Thoracic aorta (tissue), 2 donors: ENCODE measurements around the gene PAOX. TPM values are rescaled to one million over a fixed set of nuclear protein-coding genes. Genes with fewer than 3 reads are reported as not detected.

Experiments
- ATAC-seq: fragments of 150-250 bp; one replicate; pipeline ENCODE4 v1.8.0; 2017; ENCODE audit warnings: low read depth; ENCODE audit not compliant: insufficient number of reproducible peaks, low FRiP score
- DNase-seq: peaks from one replicate; pipeline ENCODE4 v3.0.0-alpha.2; 2020; ENCODE audit warnings: low spot score
- H3K27ac ChIP-seq, 2 donors: fragments of 200-600 bp; sonication (generic); 1 replicate in 1 of 2; 2 replicates in 1 of 2; pipeline ENCODE4 v1.5.1; 2016; ENCODE audit warnings: mild to moderate bottlenecking in 2 of 2, moderate library complexity in 2 of 2
- H3K27me3 ChIP-seq: fragments of 200-600 bp; sonication (generic); replicated peaks from 2 replicates; pipeline ENCODE4 v1.6.0; 2016; ENCODE audit warnings: mild to moderate bottlenecking; ENCODE audit not compliant: insufficient read depth
- H3K36me3 ChIP-seq: fragments of 200-600 bp; sonication (generic); one replicate; pipeline ENCODE4 v1.5.1; 2016
- H3K4me1 ChIP-seq, 2 donors: fragments of 200-600 bp; sonication (generic); 1 replicate in 1 of 2; 2 replicates in 1 of 2; pipeline versions ENCODE4 v1.5.1 to v1.6.0; 2016; ENCODE audit warnings: low read depth in 2 of 2, mild to moderate bottlenecking in 1 of 2; ENCODE audit not compliant: control insufficient read depth in 1 of 2
- H3K4me3 ChIP-seq: fragments of 200-600 bp; sonication (generic); 2 replicates; pipeline ENCODE4 v1.5.1; 2016; ENCODE audit warnings: mild to moderate bottlenecking
- H3K9me3 ChIP-seq: fragments of 200-600 bp; sonication (generic); 2 replicates; pipeline ENCODE4 v1.5.1; 2016
- total RNA-seq, 2 donors: library from RNA; depleted of rRNA; stranded (reverse); fragments of >200 nt; gene quantifications; one replicate each; pipeline versions ENCODE4 v1.1.0 to v1.2.3, GENCODE V29; 2016
- TF ChIP-seq, protein P1 (sequence below): fragments of 200-600 bp; sonication (generic); IDR thresholded peaks from one replicate; pipeline ENCODE4 v1.5.1; 2019; ENCODE audit warnings: antibody characterized with exemption

The PAOX gene
- total RNA-seq, 2 donors from 2014 or later, result 7.0 to 9.1 TPM

DNA sequence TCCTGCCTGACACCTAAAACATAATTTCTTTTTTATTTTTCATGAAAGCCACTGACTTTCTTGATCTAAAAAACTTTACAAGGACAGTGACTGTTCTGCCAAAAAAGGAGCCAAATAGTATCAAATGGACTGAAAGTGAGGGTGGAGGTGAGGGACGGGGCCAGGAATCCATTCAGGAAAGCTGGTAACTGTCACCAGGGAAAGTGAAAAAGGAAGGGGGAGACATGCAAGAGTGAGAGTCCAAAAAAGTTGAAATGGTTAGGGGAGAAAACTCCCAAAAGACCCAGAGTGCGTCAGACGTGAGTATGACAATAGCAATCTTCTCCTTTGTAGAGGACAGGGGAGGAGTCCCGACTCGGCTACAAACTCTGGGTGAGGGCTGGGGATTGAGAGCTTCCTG lies 34.8 kb upstream of the PAOX start:
- TF ChIP-seq, protein P1, sequence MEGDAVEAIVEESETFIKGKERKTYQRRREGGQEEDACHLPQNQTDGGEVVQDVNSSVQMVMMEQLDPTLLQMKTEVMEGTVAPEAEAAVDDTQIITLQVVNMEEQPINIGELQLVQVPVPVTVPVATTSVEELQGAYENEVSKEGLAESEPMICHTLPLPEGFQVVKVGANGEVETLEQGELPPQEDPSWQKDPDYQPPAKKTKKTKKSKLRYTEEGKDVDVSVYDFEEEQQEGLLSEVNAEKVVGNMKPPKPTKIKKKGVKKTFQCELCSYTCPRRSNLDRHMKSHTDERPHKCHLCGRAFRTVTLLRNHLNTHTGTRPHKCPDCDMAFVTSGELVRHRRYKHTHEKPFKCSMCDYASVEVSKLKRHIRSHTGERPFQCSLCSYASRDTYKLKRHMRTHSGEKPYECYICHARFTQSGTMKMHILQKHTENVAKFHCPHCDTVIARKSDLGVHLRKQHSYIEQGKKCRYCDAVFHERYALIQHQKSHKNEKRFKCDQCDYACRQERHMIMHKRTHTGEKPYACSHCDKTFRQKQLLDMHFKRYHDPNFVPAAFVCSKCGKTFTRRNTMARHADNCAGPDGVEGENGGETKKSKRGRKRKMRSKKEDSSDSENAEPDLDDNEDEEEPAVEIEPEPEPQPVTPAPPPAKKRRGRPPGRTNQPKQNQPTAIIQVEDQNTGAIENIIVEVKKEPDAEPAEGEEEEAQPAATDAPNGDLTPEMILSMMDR, result no peak
- no peaks in the 10 kb centered on the region for H3K4me1 ChIP-seq
- H3K27me3 ChIP-seq, result no peaks in the 10 kb centered on the region
- ATAC-seq (no peak), DNase-seq (no peak)
- no peak overlapping the region for H3K27ac ChIP-seq
- no peaks in the 10 kb centered on the region for H3K9me3 ChIP-seq
- no peak overlapping the region for H3K4me3 ChIP-seq
- no peaks in the 10 kb centered on the region for H3K36me3 ChIP-seq

DNA sequence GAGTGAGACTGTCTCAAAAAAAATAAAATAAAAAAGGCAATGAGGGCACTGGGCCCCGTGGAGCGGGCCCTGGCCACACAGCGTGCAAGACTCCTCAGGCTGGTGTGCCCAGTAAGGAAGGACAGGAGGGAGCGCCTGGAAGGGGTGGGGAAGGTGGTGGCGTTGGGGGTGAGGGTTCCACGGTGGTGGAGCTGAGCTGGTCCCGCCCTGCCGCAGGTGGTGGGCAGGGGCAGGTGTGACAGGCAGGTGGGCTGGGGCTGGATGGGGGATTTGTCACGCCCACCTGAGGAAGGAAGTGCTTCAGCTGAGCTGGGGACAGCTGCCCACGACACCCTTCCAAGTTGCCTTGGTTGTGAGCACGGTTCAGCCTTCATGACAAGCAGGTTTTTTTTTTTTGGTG lies 32.6 kb upstream of the PAOX start:
- no peaks in the 10 kb centered on the region for H3K36me3 ChIP-seq
- H3K27ac ChIP-seq, result no peak overlapping the region
- TF ChIP-seq, protein P1, result no peak
- H3K27me3 ChIP-seq, result no peaks in the 10 kb centered on the region
- H3K4me3 ChIP-seq, result no peak overlapping the region
- no peaks in the 10 kb centered on the region for H3K4me1 ChIP-seq
- ATAC-seq, result no peak
- DNase-seq, result no peak
- no peaks in the 10 kb centered on the region for H3K9me3 ChIP-seq

DNA sequence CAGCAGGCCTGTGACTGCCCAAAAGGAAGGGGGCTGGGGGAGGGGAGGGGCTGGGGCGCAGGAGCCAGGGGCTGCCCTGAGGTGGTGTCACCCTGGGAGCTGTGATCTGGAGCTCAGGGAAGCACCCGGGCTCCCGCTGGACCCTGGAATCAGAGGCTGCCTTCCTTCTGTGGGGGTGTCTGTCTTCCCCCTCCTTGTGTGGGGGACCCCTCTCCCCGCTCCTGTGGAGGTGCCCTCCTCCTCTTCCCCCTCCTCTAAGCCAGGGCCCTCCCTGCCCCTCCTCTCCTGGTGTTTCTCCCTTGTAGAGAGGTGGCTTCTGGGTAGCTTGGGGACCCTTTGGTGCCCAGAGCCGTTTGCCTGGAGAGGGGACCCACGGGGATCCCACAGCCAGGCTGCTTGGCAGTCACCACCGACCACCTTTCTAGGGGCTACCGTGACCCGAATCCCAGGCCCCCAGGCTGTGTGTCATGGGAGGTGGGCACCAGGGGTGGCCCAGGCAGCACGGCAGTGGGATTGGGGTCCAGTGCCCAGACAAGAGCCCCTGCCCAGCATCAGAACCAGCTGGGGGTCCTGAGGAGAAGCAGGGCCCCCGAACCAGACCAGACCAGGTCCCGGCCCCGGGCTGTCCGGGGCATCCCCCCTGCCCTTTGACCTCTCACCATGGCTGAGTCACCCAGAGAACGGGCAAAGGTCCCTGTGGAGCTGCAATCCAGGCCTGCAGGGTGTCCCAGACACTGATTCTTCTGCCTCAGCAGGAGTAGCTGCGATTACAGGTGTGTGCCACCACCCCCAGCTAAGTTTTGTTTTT lies 31.1 kb upstream of the PAOX start:
- Histone ChIP-seq H3K36me3 (no peaks in the 10 kb centered on the region), H3K27me3 (no peaks in the 10 kb centered on the region), H3K4me1 (no peaks in the 10 kb centered on the region), H3K4me3 (no peak overlapping the region), H3K27ac (no peak overlapping the region), H3K9me3 (no peaks in the 10 kb centered on the region)
- TF ChIP-seq, protein P1, result no peak
- ATAC-seq, result no peak
- no peak for DNase-seq

DNA sequence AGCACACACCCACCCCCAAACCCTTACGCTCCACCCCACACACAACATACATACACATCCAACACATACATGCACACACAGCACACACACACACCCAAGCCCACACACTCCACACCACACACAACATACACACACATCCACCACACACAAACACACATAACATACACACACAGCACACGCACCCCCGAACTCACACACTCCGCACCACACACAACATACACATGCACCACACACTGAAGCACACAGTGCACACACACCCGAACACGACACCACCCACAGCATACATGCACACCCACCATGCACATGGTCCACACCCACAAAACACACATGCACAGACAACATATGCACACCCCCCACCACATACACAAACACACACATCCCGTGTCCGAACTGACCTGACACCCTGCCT lies 29.9 kb upstream of the PAOX start:
- Histone ChIP-seq H3K36me3 (no peaks in the 10 kb centered on the region), H3K4me1 (no peaks in the 10 kb centered on the region), H3K27me3 (no peaks in the 10 kb centered on the region), H3K4me3 (no peak overlapping the region), H3K9me3 (no peaks in the 10 kb centered on the region), H3K27ac (no peak overlapping the region)
- DNase-seq (no peak), ATAC-seq (no peak)
- TF ChIP-seq, protein P1, result no peak

DNA sequence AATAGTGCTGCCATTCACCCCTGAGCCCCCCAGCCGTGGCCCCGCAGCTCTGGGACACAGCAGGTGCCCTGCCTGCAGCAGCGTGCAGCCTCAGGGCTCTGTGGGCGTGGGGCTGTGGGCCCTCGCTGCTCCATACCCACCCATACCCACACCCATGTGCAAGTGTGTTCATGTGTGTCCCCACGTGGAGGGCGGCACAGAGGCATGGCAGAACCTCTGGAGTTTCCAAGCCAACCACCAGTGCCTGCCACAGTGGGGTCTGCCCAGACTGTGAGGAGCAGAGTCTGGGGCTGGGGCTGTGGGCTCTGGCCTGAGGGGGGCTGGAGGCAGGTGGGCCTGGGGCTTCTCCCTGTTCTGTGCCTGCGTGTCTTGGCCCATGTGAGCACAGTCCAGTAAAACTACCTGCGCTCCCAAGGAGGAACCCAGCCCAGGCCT lies 29.5 kb upstream of the PAOX start:
- TF ChIP-seq, protein P1, result no peak
- no peak for DNase-seq
- Histone ChIP-seq H3K4me3 (no peak overlapping the region), H3K27me3 (no peaks in the 10 kb centered on the region), H3K36me3 (no peaks in the 10 kb centered on the region), H3K27ac (no peak overlapping the region), H3K9me3 (no peaks in the 10 kb centered on the region), H3K4me1 (no peaks in the 10 kb centered on the region)
- ATAC-seq, result no peak
